ENCODE results near the gene UNC13C. TPM values are rescaled to one million over a fixed set of nuclear protein-coding genes. Genes with fewer than 3 reads are reported as not detected.

The UNC13C gene
- total and polyA plus RNA-seq, 2 of the 13 experiments (the other 11 are each of a cell fraction or from before 2014, with no cell fraction given) = 0.04 TPM; not detected in 1

- no peak for TF ChIP-seq SMC3 (IDR thresholded peaks at IDR 0.05; ENCODE audit: low read length)
- no peak for TF ChIP-seq ZNF138 (CRISPR knock-in tag; IDR thresholded peaks at IDR 0.05; ENCODE audit: low read depth)
- no peak for TF ChIP-seq GLI4 (CRISPR knock-in tag; IDR thresholded peaks at IDR 0.05; ENCODE audit: borderline replicate concordance)
- TF ChIP-seq RNF2 (conservative IDR thresholded peaks at IDR 0.05; ENCODE audit: low read depth) = no peak
Measured at GRCh38 chr15:53950572-53950971, 27.7 kb upstream of the UNC13C start (continued).

- no peak for ATAC-seq
- no peak overlapping the region for H3K9ac ChIP-seq (ENCODE audit: insufficient read depth, low read depth, low read length)
- H3K27me3 ChIP-seq (ENCODE audit: control insufficient read depth in 1 of 2, insufficient read depth in 2 of 2, low read length in 2 of 2) = no peaks in the 10 kb centered on the region
- H3K9me3 ChIP-seq (ENCODE audit: low read length) = no peaks in the 10 kb centered on the region
- in situ Hi-C loops (cut with HindIII; ENCODE audit: extremely low pct_ligation_motif_present, low pct_unique_long_range_greater_than_20kb) (no loop called here), intact Hi-C loops (cut with micrococcal nuclease; ENCODE audit: unreplicated experiment) (no loop called here)
- H3K4me2 ChIP-seq (ENCODE audit: low read depth, low read length) = no peak overlapping the region
- H2AFZ ChIP-seq (ENCODE audit: low read length) = no peak overlapping the region
- H3K27ac ChIP-seq (ENCODE audit: extremely low read length, insufficient read depth, low read length) = no peak overlapping the region
- H3K4me3 ChIP-seq (replicated peaks in 1 of 3; ENCODE audit: insufficient read depth in 1 of 3, low read depth in 2 of 3, low read length in 3 of 3) = no peak overlapping the region
- no peaks in the 10 kb centered on the region for H3K36me3 ChIP-seq (replicated peaks in 1 of 2; ENCODE audit: control insufficient read depth in 1 of 2, insufficient read depth in 2 of 2, low read length in 2 of 2)
- H4K20me1 ChIP-seq (ENCODE audit: insufficient read depth, low read length) = no peaks in the 10 kb centered on the region
- H3K4me1 ChIP-seq (ENCODE audit: insufficient read depth, low read length) = peaks cover 8% of the 10 kb centered on the region; the same call in 1 of the 2 replicates
- DNase-seq (ENCODE audit: low spot score) = no peak
- no TSS peak for BruUV-seq (replicated peaks)
- POLR2A ChIA-PET = no interaction called here
- CTCF ChIA-PET (ENCODE audit: low intra/inter-chr PET ratio, low total read pairs) = no interaction called here
- FAIRE-seq = no peak
- no peaks in the 10 kb centered on the region for H3K79me2 ChIP-seq (ENCODE audit: insufficient read depth, low read length)
- TF ChIP-seq BRF2 (CRISPR knock-in tag; IDR thresholded peaks at IDR 0.05) (no peak), BCL3 (CRISPR knock-in tag; IDR thresholded peaks at IDR 0.05) (no peak), ZSCAN21 (CRISPR knock-in tag; IDR thresholded peaks at IDR 0.05; ENCODE audit: borderline replicate concordance) (no peak), ZMYM3 (CRISPR knock-in tag; IDR thresholded peaks at IDR 0.05) (no peak), HNF4A (CRISPR knock-in tag; IDR thresholded peaks at IDR 0.05) (no peak), DBP (CRISPR knock-in tag; IDR thresholded peaks at IDR 0.05; ENCODE audit: not compliant biosample characterization) (no peak), ZNF552 (CRISPR knock-in tag; IDR thresholded peaks at IDR 0.05; ENCODE audit: borderline replicate concordance) (no peak), KIAA2018 (CRISPR knock-in tag; IDR thresholded peaks at IDR 0.05; ENCODE audit: borderline replicate concordance) (no peak), KLF9 (CRISPR knock-in tag; IDR thresholded peaks at IDR 0.05; ENCODE audit: low read depth) (no peak)
Measured at GRCh38 chr15:53955396-53955795, 22.8 kb upstream of the UNC13C start.
